ENCODE results near the gene DCLK1. TPM values are rescaled to one million over a fixed set of nuclear protein-coding genes. Genes with fewer than 3 reads are reported as not detected.
"Not testable (repeated sequence)": the region's sequence is repeated elsewhere in the genome, so short reads cannot be mapped to it uniquely, and the experiment has no call there.

Gene DCLK1
- total RNA-seq, 1 donor, result not detected

DNA sequence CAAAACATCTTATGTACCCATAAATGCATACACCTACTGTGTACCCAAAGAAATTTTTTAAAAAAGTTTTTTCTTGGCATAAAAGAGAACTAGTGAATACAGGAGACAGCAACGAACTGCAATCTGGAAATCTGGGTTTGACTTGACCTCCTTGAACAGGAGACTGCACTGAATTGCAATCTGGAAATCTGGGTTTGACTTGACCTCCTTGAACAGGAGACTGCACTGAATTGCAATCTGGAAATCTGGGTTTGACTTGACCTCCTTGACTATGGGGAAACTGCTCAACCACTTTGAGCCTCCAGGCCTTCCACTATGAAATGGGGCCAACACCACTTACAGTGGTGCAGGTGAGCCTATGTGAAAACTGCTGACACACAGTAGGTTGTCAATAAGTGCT is 147.5 kb downstream of the DCLK1 start:
- H3K27me3 ChIP-seq (ENCODE audit: insufficient read depth, low read length); H3K9me3 ChIP-seq (ENCODE audit: low read depth, low read length); H3K4me3 ChIP-seq (ENCODE audit: low read length); H3K4me1 ChIP-seq (ENCODE audit: insufficient read depth, low read length): not testable (repeated sequence)

GRCh38 chr13:35983206-35983605 is 148.0 kb downstream of the DCLK1 start:
- Histone ChIP-seq H3K27me3 (ENCODE audit: insufficient read depth, low read length) (no peaks in the 10 kb centered on the region), H3K4me1 (ENCODE audit: insufficient read depth, low read length) (no peaks in the 10 kb centered on the region), H3K9me3 (ENCODE audit: low read depth, low read length) (no peaks in the 10 kb centered on the region), H3K4me3 (ENCODE audit: low read length) (no peak overlapping the region)

- no peaks in the 10 kb centered on the region for H3K27me3 ChIP-seq (ENCODE audit: insufficient read depth, low read length)
Observed at GRCh38 chr13:35979361-35979951, 151.7 kb downstream of the DCLK1 start.

DNA sequence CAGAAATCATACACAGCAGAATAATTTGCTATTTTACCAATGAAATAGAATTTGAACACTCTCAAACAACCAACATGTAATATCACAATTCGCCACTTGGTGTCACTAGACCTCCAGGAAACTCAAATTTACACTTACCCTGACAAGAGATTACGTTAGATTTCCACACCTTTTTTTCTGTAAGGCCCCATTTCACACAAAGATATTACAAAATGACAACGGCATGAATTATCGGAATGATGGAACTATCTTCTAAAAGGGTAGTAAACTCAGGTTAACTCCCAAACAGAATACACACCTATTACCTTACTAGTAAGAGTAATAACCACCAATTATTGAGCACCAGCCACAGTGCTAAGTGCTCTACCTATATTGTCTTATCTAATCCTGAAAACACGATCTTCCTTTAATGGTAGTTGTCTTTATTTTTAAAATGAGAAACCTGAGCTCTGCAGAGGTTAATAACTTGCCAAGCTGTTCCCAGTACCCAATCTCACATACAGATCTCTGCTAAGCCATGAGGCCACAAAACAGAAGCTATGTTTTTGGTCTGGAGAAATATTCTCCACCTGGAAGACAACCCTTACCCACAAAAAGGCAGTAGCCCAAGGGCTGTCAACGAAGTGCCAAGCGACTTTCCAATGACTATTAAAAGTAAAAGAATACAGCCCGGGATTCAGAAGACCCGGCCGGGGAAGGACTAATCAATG is 152.4 kb downstream of the DCLK1 start:
- H3K27me3 ChIP-seq (ENCODE audit: insufficient read depth, low read length), result no peaks in the 10 kb centered on the region
- H3K9me3 ChIP-seq (ENCODE audit: low read depth, low read length), result no peaks in the 10 kb centered on the region
- no peaks in the 10 kb centered on the region for H3K4me1 ChIP-seq (ENCODE audit: insufficient read depth, low read length)
- no peak overlapping the region for H3K4me3 ChIP-seq (ENCODE audit: low read length)

More at GRCh38 chr13:35979361-35979951, 151.7 kb downstream of the DCLK1 start:
- H3K4me1 ChIP-seq (ENCODE audit: insufficient read depth, low read length), result no peaks in the 10 kb centered on the region
- H3K4me3 ChIP-seq (ENCODE audit: low read length), result no peak overlapping the region
- no peaks in the 10 kb centered on the region for H3K9me3 ChIP-seq (ENCODE audit: low read depth, low read length)

GRCh38 chr13:35977060-35977459 is 154.1 kb downstream of the DCLK1 start:
- no peak overlapping the region for H3K4me3 ChIP-seq (ENCODE audit: low read length)
- H3K4me1 ChIP-seq (ENCODE audit: insufficient read depth, low read length), result no peaks in the 10 kb centered on the region
- H3K27me3 ChIP-seq (ENCODE audit: insufficient read depth, low read length), result no peaks in the 10 kb centered on the region

DNA sequence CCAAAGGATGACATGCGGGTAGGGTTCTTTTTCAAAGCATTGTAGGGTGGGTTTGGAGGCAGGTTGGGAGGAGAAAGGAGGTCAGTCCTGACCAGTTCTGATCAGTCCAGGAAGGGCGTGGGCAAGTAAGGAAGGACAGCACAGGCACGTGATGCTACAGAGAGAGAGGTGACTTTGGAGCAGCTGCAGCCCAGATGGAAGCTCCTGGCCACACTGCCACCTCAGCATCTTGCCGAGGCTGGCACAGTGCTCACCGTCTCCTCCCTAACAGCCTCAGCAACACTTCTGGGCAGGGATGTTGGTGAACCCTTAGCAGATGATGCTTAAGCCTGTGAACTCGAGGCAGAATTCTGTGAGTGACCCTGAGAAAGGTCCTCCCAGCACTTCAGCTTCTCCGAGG is 155.1 kb downstream of the DCLK1 start:
- H3K9me3 ChIP-seq (ENCODE audit: low read depth, low read length), result no peaks in the 10 kb centered on the region
- no peaks in the 10 kb centered on the region for H3K27me3 ChIP-seq (ENCODE audit: insufficient read depth, low read length)
- no peak overlapping the region for H3K4me3 ChIP-seq (ENCODE audit: low read length)
- H3K4me1 ChIP-seq (ENCODE audit: insufficient read depth, low read length), result no peaks in the 10 kb centered on the region

More at GRCh38 chr13:35977060-35977459, 154.1 kb downstream of the DCLK1 start:
- H3K9me3 ChIP-seq (ENCODE audit: low read depth, low read length), result no peaks in the 10 kb centered on the region

GRCh38 chr13:35966951-35967350 is 164.2 kb downstream of the DCLK1 start:
- not testable (repeated sequence) for H3K9me3 ChIP-seq (ENCODE audit: low read depth, low read length); H3K27me3 ChIP-seq (ENCODE audit: insufficient read depth, low read length); H3K4me1 ChIP-seq (ENCODE audit: insufficient read depth, low read length); H3K4me3 ChIP-seq (ENCODE audit: low read length)

DNA sequence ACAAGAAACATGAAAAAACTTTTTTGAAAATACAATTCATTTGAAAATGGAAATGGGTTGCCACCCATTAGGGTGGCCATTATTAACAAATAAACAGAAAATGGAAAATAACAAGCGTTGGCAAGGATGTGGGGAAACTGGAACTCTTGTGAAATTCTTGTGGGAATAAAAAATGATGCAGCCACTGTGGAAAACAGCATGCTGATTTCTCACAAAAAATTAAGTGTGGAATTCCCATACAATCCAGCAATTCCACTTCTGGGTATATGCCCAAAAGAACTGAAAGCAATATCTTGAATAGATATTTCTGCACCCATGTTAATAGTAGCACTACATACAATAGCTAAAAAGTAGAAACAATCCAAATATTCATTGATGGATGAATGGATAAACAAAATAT is 165.2 kb downstream of the DCLK1 start:
- Histone ChIP-seq H3K4me3 (ENCODE audit: low read length) (no peak overlapping the region), H3K27me3 (ENCODE audit: insufficient read depth, low read length) (no peaks in the 10 kb centered on the region), H3K4me1 (ENCODE audit: insufficient read depth, low read length) (no peaks in the 10 kb centered on the region), H3K9me3 (ENCODE audit: low read depth, low read length) (no peaks in the 10 kb centered on the region)

DNA sequence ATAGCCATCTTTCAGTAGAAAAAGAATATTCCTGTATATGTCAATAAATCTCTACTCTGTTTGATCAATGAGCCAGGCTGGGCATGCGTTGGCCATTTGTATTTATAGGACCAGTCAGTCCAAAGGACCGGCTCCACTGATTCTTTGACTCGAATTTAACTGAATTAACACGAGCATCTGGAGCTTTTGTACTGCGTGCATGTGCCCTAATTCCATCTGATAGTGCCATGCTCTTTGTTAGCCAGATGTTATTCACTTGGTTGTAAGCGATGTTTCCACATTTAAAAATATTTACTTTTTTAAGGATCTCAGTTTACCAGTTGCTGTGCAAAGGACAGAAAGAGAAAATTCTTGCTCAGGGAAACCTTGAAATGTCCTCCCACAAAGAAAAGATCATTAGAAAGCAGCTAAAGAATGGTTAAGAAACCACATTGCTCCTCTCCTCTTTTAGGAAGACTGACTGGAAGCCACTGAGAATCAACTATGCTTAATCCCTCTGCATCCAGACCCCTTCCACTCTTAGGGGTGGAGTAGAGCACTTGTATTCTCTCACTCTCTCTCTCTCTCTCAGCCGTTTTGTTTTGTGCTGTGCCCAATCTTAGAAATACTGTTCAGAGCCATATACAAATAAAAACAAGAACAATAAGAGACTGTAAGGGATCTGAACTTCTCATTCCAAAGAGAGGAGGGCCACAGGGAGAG is 165.8 kb downstream of the DCLK1 start:
- H3K9me3 ChIP-seq (ENCODE audit: low read depth, low read length), result no peaks in the 10 kb centered on the region
- no peaks in the 10 kb centered on the region for H3K27me3 ChIP-seq (ENCODE audit: insufficient read depth, low read length)
- H3K4me3 ChIP-seq (ENCODE audit: low read length), result no peak overlapping the region
- H3K4me1 ChIP-seq (ENCODE audit: insufficient read depth, low read length), result no peaks in the 10 kb centered on the region

GRCh38 chr13:35964863-35965180 is 166.4 kb downstream of the DCLK1 start:
- no peaks in the 10 kb centered on the region for H3K9me3 ChIP-seq (ENCODE audit: low read depth, low read length)
- H3K4me3 ChIP-seq (ENCODE audit: low read length), result no peak overlapping the region
- no peaks in the 10 kb centered on the region for H3K27me3 ChIP-seq (ENCODE audit: insufficient read depth, low read length)
- H3K4me1 ChIP-seq (ENCODE audit: insufficient read depth, low read length), result no peaks in the 10 kb centered on the region

DNA sequence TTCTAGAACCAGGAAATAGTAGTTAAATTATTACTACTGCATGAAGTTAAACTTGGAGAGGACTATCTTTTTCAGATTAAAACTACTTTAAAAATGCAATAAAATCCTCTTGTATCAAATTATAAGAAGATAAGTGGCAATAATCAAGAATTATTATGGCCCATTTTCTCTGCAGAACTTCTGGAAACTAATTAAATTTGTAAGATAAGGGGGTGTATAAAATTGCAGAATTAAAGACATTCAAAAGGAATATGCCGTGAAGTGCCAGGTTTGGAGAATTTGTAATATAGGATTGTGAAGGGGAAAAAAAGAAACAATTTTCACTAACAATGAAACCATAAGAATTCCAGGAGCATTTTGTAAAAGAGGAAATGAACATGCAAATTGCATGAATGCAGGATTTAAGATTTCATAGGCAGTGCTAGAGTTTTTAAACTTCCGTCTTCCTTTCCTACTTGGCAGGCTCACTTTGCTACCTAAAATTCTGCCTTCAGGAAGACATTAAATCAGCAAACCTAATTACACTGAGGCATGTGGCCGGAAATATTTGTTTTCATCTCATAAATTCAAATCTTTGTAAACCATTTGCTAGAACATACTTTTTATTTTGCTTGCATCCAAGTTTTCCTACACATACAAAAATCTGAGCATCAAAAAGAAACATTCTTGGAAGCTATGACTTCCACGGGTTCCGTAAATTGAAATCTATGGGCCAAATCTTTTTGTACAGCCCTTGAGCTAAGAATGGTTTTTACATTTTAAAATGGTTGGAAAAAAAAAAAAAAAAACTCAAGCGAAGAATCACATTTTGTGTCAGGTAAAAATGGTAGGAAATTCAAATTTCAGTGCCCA is 166.9 kb downstream of the DCLK1 start:
- H3K4me3 ChIP-seq (ENCODE audit: low read length), result no peak overlapping the region
- H3K4me1 ChIP-seq (ENCODE audit: insufficient read depth, low read length), result no peaks in the 10 kb centered on the region
- no peaks in the 10 kb centered on the region for H3K9me3 ChIP-seq (ENCODE audit: low read depth, low read length)
- no peaks in the 10 kb centered on the region for H3K27me3 ChIP-seq (ENCODE audit: insufficient read depth, low read length)

GRCh38 chr13:35961461-35962220 is 169.5 kb downstream of the DCLK1 start:
- Histone ChIP-seq H3K4me1 (ENCODE audit: insufficient read depth, low read length) (no peaks in the 10 kb centered on the region), H3K27me3 (ENCODE audit: insufficient read depth, low read length) (no peaks in the 10 kb centered on the region), H3K4me3 (ENCODE audit: low read length) (no peak overlapping the region), H3K9me3 (ENCODE audit: low read depth, low read length) (no peaks in the 10 kb centered on the region)

GRCh38 chr13:35961002-35961401 is 170.2 kb downstream of the DCLK1 start:
- H3K27me3 ChIP-seq (ENCODE audit: insufficient read depth, low read length), result no peaks in the 10 kb centered on the region
- H3K9me3 ChIP-seq (ENCODE audit: low read depth, low read length), result no peaks in the 10 kb centered on the region
- H3K4me3 ChIP-seq (ENCODE audit: low read length), result no peak overlapping the region
- no peaks in the 10 kb centered on the region for H3K4me1 ChIP-seq (ENCODE audit: insufficient read depth, low read length)

- no peaks in the 10 kb centered on the region for H3K9me3 ChIP-seq (ENCODE audit: low read depth, low read length)
- H3K4me3 ChIP-seq (ENCODE audit: low read length), result no peak overlapping the region
- no peaks in the 10 kb centered on the region for H3K4me1 ChIP-seq (ENCODE audit: insufficient read depth, low read length)
- no peaks in the 10 kb centered on the region for H3K27me3 ChIP-seq (ENCODE audit: insufficient read depth, low read length)
Observed at GRCh38 chr13:35957996-35958395, 173.2 kb downstream of the DCLK1 start.

Data from mononuclear cell (primary cell).